ENCODE measurements around the gene FGF10. TPM values are rescaled to one million over a fixed set of nuclear protein-coding genes. Genes with fewer than 3 reads are reported as not detected.

FGF10 gene
- total RNA-seq, 1 experiment from 2014 or later: not detected

GRCh38 chr5:44356231-44356630 is 33.0 kb downstream of the FGF10 start:
- no peak for DNase-seq (ENCODE audit: low read depth)

GRCh38 chr5:44345871-44346270 is 43.3 kb downstream of the FGF10 start:
- DNase-seq (ENCODE audit: low read depth): no peak

GRCh38 chr5:44336708-44337107 is 52.5 kb downstream of the FGF10 start:
- no peak for DNase-seq (ENCODE audit: low read depth)

GRCh38 chr5:44334622-44335021 is 54.6 kb downstream of the FGF10 start:
- no peak for DNase-seq (ENCODE audit: low read depth)

- peak; percentile 14 for DNase-seq (ENCODE audit: low read depth)
Observed at GRCh38 chr5:44332285-44332971, 56.8 kb downstream of the FGF10 start.

- no peak for DNase-seq (ENCODE audit: low read depth)
Observed at GRCh38 chr5:44331471-44332050, 57.7 kb downstream of the FGF10 start.

- DNase-seq (ENCODE audit: low read depth): no peak
Observed at GRCh38 chr5:44329716-44330115, 59.5 kb downstream of the FGF10 start.

GRCh38 chr5:44321144-44321725 is 68.0 kb downstream of the FGF10 start:
- DNase-seq (ENCODE audit: low read depth): no peak

- DNase-seq (ENCODE audit: low read depth): no peak
Observed at GRCh38 chr5:44320188-44320587, 69.0 kb downstream of the FGF10 start.

- no peak for DNase-seq (ENCODE audit: low read depth)
Observed at GRCh38 chr5:44318883-44319282, 70.3 kb downstream of the FGF10 start.

GRCh38 chr5:44312374-44312773 is 76.8 kb downstream of the FGF10 start:
- no peak for DNase-seq (ENCODE audit: low read depth)

- no peak for DNase-seq (ENCODE audit: low read depth)
Observed at GRCh38 chr5:44300551-44300950, 88.7 kb downstream of the FGF10 start.

GRCh38 chr5:44299394-44299793 is 89.8 kb downstream of the FGF10 start:
- DNase-seq (ENCODE audit: low read depth): no peak

GRCh38 chr5:44294516-44294915 is 94.7 kb downstream of the FGF10 start:
- peak; percentile 0 for DNase-seq (ENCODE audit: low read depth)

GRCh38 chr5:44292736-44293135 is 96.5 kb downstream of the FGF10 start:
- DNase-seq (ENCODE audit: low read depth): no peak

- DNase-seq (ENCODE audit: low read depth): no peak
Observed at GRCh38 chr5:44278469-44278868, 110.8 kb downstream of the FGF10 start.

GRCh38 chr5:44275908-44276307 is 113.3 kb downstream of the FGF10 start:
- DNase-seq (ENCODE audit: low read depth): no peak

- no peak for DNase-seq (ENCODE audit: low read depth)
Observed at GRCh38 chr5:44275329-44275728, 113.9 kb downstream of the FGF10 start.

GRCh38 chr5:44267909-44268308 is 121.3 kb downstream of the FGF10 start:
- no peak for DNase-seq (ENCODE audit: low read depth)

- no peak for DNase-seq (ENCODE audit: low read depth)
Observed at GRCh38 chr5:44266882-44267576, 122.2 kb downstream of the FGF10 start.

- no peak for DNase-seq (ENCODE audit: low read depth)
Observed at GRCh38 chr5:44265713-44266112, 123.5 kb downstream of the FGF10 start.

GRCh38 chr5:44260793-44261192 is 128.4 kb downstream of the FGF10 start:
- no peak for DNase-seq (ENCODE audit: low read depth)
